ENCODE results near the gene CNTNAP1.

- TF ChIP-seq POLR2A (IDR thresholded peaks at IDR 0.05; ENCODE audit: extremely low read depth, insufficient read length) (no peak), MYC (IDR thresholded peaks at IDR 0.05; ENCODE audit: low read depth, low read length) (no peak)
- TF ChIP-seq, protein P1, sequence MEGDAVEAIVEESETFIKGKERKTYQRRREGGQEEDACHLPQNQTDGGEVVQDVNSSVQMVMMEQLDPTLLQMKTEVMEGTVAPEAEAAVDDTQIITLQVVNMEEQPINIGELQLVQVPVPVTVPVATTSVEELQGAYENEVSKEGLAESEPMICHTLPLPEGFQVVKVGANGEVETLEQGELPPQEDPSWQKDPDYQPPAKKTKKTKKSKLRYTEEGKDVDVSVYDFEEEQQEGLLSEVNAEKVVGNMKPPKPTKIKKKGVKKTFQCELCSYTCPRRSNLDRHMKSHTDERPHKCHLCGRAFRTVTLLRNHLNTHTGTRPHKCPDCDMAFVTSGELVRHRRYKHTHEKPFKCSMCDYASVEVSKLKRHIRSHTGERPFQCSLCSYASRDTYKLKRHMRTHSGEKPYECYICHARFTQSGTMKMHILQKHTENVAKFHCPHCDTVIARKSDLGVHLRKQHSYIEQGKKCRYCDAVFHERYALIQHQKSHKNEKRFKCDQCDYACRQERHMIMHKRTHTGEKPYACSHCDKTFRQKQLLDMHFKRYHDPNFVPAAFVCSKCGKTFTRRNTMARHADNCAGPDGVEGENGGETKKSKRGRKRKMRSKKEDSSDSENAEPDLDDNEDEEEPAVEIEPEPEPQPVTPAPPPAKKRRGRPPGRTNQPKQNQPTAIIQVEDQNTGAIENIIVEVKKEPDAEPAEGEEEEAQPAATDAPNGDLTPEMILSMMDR (IDR thresholded peaks at IDR 0.05; ENCODE audit: low read depth, low read length) = no peak
- TF ChIP-seq, protein P2, sequence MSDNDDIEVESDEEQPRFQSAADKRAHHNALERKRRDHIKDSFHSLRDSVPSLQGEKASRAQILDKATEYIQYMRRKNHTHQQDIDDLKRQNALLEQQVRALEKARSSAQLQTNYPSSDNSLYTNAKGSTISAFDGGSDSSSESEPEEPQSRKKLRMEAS (IDR thresholded peaks at IDR 0.05; ENCODE audit: low read depth, low read length) = no peak
Observed at GRCh38 chr17:42690596-42690995, 8.3 kb downstream of the CNTNAP1 start.

Data from NB4 (cell line).